NOMO-1 treated with DMSO at 0.1 percent for 48 hours (cell line): ENCODE results near the gene HENMT1.
"Not testable (repeated sequence)": the region's sequence is repeated elsewhere in the genome, so short reads cannot be mapped to it uniquely, and the experiment has no call there.

Experiments
- DNase-seq: peaks from one replicate; lab custom pipeline; 2025; ENCODE audit not compliant: unreplicated experiment; lab: John Stamatoyannopoulos, UW

HENMT1 gene

DNA sequence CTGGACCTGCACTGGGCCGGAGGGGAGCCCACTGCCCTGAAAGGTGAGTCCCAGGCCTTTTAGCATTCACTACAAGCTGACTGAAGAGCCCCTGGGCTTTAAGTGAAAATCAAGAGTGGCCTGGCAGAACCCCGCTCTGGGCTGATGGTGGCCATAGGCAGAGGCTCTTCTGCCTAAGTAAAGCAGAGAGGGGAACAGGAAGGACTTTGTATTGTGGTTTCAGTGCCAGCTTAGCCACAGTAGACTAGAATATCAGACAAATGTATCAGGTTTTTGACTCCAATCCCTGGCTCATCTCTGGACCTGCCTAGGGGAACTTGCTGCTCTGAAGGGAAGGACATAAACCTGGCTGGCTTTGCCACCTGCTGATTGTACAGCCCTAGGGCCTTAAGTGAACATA is 10.2 kb upstream of the HENMT1 start:
- no peak for DNase-seq

DNA sequence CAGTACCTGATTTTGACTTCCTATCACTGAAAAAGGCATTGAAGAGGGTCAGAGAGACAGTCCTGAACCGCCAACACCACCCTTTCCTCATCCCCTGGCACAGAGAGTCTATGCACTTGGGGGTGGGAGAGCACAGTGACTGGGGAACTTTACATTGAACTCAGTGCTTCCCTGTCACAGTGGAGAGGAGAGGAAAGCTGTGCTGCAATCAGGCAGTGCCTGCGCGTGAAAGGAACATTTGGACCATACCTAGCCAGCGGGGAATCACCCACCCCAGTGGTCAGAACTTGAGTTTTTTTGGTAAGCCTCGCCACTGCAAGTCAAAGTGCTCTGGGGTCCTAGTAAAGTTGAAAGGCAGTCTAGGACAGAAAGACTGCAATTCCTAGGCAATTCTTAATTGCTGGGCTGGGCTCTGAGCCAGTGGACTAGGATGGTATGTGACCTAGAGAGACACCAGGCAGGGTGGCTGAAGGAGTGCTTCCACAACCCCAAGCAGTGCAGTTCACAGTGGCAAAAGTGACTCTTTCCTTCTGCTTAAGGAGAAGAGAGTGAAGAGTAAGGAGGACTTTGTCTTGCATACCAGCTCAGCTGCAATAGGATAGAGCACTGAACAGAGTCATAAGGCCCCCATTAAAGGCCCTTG is 9.4 kb upstream of the HENMT1 start:
- DNase-seq: no peak

DNA sequence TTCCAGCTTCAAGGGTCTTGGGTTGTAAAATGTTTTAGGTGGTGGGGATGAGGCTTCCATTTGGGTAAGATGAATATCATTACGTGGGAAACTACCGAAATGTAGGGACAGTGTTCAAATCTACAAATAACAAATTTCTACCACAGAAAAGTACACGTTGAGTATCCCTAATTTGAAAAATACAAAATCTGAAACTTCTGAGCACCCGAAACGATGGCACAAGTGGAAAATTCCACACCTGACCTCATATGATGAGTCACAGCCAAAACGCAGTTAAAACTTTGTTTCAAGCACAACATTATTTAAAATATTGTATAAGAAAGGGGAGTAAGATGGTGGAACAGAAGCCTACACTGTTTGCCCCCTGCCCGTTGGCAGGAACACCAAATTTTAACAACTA is 8.8 kb upstream of the HENMT1 start:
- no peak for DNase-seq

DNA sequence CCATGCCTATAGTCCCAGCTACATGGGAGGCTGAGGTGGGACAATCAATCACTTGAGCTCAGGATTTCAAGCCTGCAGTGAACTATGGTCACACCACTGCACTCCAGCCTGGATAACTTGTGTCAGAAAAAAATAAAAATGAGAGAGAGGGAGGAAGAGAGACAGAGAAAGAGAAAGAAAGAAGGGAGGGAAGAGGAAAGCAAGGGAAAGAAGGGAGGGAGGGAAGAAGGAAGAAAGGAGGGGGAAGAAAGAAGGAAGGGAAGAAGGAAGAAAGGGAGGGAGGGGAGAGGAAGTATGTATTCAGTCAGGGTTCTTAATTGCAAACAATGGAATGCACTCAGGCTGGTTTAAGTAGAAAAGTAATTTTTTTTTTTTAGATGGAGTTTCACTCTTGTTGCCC is 7.9 kb upstream of the HENMT1 start:
- no peak for DNase-seq

DNA sequence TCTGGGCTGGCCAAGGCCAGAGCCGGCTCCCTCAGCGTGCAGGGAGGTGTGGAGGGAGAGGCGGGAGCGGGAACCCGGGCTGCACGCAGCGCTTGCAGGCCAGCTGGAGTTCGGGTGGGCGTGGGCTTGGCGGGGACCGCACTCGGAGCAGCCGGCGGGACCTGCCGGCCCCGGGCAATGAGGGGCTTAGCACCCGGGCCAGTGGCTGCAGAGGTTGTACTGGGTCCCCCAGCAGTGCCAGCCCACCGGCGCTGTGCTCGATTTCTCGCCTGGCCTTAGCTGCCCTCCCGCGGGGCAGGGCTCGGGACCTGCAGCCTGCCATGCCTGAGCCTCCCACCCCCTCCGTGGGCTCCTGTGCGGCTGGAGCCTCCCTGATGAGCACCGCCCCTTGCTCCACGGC is 6.5 kb upstream of the HENMT1 start:
- not testable (repeated sequence) for DNase-seq

DNA sequence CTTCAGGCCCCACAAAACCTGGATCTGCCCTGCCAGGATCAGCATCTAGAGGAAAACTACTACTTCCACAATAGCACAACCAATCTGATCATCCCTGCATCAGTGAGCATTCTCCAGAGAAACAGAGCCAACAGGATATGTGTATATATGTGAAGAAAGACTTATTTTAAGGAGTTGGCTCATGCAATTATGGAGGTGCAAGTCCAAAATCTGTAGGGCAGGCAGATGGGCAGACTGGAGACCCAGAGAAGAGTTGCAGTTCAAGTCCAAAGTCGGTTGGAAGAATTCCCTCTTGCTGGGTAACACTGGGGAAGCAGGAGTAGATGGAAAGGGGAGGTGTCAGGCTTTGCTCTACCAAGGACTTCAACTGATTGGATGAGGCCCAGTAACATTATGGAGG is 4.9 kb upstream of the HENMT1 start:
- no peak for DNase-seq

DNA sequence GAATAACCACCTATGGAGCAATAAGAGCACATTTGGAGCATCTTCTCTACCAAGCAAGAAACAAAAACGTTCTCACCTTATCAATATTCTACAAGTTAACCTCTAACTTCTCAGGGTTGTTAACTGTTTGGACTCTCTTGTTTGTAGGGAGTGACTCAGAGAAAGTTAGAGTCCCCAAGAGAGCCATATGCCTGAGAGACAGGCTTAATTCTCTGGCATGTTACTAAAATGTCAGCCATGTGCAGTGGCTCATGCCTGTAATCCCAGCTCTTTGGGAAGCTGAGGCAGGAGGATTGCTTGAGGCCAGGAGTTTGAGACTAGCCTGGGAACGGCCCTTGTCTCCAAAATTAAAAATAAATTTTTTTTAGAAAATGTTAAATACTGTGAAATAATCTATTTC is 4.2 kb upstream of the HENMT1 start:
- DNase-seq: no peak

DNA sequence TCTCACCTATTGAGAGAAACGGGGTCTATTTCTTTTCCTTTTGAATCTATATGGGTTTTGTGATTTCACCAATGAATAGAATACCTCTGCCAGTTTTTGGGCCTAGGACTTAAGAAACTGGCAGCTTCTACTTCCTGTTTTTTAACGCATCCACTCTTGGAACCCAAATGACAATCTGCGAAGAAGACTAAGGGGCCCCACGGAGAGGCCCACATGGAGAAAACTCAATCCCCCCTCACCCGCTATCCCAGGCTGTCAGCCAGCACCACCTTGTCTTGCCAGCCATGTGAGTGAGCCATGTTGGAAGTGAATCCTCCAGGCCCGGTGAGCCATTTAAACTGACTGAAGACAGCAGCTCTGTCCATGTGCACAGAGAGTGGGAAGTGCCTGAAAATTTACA is 3.6 kb upstream of the HENMT1 start:
- DNase-seq: peak; percentile 63

DNA sequence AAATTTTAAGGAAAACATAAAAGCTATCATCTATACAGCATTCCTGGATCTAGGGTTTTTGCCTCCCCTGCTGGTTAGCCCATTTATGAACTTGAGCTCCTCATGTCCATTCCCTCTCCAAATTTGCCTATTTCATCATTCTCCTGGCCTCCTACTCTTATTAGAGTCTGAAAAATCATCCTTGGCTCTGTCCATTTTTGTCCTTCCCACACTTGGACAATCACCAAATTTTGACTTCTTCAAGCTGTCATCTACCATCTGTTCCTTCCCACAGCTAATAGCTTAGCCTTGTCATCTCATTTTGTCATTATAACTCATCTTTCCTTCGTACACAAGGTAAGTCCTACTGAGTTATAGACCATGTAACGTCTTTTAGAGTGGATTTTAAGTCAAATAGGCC is 2.2 kb upstream of the HENMT1 start:
- no peak for DNase-seq

DNA sequence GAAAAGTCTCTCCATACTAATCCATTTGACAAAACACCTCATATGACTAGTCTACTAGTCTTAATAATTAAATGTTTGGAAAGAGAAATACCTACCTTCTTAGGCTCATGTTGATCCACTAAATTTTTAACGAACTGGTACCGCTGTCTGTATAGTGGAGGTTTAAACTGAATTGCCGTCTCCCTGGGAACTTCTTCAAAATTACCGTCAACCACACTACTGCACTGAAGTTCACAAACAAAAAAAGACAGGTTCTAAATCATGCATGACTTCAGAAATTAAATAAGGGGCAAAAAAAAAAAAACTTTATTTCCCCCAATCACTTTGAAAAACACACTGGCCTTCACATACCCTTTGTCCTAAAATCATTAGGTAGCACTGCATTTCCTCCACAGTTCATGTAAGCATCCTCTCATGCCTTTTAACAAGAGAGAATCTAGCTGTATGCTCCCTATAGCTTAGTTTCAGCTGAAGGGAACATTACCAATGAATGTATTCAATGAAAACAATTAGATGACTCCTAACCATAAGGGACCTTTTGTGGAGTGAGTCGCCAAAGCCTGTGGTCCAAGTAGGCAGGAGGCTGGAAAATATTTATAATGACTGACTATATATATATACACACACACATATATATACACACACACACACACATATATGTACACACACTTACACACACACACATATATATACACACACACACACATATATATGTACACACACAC is 3.4 kb downstream of the HENMT1 start:
- no peak for DNase-seq

DNA sequence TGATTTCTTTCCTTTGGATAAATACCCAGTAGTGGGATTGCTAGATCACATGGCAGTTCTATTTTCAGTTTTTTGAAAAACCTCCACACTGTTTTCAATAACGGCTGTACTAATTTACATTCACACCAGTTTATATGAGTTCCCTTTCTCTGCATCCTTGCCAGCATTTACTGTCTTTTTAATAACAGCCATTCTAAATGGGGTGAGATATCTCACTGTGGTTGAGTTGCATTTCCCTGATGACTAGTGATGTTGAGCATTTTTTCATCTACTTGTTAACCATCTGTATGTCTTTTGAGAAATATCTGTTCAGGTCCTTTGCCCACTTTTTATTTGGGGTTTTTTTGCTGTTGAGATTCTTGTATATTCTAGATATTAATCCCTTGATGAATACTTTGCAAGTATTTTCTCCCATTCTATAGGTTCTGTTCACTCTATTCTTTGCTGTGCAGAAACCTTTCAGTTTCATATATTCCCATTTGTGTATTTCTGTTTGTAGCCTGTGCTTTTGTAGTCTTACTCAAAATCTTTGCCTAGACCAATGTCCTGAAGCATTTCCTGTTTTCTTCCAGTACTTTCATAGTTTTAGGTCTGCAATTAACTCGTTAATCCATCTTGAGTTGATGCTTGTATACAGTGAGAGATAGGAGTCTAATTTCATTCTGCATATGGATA is 7.3 kb downstream of the HENMT1 start:
- no peak for DNase-seq

DNA sequence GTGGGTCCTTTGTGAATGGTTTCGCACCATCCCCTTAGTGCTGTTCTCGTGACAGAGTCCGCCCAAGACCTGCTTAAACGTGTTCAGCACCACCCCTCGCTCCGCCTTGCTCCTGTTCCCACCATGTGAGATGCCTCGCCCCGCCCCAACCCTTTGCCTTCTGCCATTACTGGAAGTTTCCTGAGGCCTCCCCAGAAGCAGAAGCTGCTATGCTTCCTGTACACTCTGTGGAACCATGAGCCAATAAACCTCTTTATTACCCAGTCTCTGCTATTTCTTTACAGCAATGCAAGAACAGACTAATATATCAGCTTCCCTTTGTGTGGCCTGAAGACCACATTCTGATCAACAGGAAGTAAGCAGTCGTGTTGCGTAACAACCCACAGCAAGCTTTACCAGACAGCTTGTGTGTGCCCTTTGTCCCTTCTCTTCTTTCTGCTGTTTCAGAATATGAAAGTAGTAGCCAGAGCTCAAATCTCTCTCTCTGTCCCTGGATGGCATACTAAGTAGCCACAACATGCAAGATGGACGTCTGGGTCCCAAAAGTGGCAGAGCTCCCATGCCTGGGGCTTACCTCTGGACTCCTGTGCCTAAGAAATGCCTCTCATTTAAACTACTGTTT is 14.1 kb downstream of the HENMT1 start:
- DNase-seq: peak; percentile 99

DNA sequence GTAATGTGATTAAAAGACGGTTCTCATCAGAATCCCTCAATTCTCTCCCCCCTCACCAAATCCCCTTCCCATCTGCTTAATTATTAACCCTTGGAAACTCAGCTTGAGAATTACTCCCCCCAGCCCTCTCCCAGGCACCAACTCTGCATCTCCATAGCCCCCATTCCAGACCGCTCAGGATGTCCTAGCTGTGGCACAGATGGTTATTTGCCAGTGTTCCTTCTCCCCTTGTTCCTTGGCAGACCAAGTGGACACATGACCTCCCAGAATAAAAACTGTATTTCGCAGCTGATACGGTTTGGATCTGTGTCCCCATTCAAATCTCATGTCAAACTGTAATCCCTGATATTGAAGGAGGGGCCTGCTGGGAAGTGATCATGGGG is 14.6 kb downstream of the HENMT1 start:
- DNase-seq: no peak

DNA sequence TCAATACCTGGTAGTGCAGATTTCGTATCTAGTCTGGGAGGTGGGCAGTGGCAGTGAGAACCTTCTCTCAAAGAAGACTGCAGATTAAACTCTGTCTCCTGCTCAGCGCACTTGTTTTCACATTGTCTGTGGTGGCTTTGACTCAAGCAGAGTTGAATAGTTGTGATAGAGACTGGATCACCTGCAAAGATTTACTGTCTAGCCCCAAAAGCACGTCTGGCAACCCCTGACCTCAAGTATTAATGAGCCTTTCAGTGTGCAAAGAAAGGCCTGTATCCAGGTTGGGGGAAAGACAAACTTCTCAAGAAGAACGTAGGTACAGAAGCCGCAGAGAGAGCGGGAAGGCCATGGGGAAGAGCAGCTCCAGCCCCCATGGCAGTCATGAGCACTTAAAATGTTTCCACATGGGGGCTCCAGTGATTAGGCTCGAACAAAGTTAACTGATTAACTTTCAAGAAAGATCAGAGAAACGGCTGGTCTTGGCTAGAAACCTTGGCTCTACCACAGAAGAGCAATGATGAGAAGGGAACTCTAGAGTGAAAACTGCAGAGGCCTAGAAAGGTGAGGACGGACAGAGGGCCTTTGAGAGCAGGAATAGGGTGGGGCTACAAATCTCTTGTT is 15.2 kb downstream of the HENMT1 start:
- DNase-seq: peak; percentile 23

DNA sequence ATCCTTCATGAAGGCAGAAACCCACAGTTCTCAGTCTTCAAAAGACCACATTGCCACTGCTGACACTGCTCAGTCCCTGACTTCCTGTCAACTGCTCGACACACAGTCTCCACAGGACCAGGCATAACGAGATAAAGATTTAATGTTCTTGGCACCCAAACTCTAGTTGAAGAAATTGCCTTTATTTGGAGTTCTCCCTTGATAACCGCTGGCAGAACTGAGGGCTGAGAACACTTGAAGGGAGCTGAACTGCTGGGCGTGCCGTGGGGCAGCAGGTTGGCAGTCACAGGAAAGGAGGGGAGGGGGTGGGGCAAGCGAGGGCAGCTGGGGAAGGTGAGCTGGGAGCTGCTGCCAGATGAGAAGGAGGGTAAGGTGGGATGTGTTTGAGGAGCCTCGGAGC is 15.9 kb downstream of the HENMT1 start:
- no peak for DNase-seq

DNA sequence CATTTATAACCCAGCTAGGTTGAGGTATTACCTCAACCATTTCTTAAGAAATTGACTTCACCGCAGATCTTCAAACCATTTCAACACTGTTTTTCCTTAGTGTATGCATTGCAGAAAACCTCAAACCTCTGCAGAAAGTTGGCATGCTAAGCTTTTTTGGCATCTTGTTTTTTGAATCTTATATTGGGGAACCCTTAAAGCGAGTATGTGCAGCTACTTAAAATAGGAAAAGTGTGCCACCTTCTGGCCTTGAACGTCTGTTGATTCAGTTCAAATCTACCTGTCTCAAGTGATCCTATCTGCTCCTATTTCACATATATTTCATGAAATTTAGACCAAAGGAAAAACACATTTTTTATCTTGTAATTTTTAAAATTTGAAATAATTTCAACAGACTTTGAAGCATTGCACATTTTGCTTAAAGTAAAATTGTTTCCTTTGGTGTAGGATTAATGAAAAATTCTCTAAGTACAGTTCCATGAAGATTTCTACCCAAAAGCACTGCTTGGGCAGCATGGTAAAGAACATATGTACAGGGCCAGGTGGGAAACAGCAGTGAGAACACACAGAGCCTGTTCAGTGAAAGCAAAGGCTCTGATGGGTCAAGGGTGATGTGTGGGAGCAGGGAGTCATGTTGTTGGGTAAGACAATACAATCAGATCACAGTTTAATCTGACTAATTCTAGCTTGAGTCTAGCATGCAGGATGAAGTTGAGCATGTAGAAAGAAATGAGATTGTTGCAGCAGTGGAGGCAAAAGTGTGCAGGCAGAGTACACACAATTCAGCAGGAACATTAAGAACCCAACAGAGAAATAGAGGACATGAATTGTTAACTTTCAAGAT is 17.2 kb downstream of the HENMT1 start:
- DNase-seq: peak; percentile 82

DNA sequence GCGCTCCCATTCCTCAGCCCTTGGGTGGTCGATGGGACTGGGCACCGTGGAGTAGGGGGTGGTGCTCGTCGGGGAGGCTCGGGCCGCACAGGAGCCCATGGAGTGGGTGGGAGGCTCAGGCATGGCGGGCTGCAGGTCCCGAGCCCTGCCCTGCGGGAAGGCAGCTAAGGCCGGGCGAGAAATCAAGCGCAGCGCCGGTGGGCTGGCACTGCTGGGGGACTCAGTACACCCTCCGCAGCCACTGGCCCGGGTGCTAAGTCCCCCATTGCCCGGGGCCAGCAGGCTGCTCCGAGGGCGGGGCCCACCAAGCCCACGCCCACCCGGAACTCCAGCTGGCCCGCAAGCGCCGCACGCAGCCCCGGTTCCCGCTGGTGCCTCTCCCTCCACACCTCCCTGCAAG is 20.0 kb downstream of the HENMT1 start:
- not testable (repeated sequence) for DNase-seq

DNA sequence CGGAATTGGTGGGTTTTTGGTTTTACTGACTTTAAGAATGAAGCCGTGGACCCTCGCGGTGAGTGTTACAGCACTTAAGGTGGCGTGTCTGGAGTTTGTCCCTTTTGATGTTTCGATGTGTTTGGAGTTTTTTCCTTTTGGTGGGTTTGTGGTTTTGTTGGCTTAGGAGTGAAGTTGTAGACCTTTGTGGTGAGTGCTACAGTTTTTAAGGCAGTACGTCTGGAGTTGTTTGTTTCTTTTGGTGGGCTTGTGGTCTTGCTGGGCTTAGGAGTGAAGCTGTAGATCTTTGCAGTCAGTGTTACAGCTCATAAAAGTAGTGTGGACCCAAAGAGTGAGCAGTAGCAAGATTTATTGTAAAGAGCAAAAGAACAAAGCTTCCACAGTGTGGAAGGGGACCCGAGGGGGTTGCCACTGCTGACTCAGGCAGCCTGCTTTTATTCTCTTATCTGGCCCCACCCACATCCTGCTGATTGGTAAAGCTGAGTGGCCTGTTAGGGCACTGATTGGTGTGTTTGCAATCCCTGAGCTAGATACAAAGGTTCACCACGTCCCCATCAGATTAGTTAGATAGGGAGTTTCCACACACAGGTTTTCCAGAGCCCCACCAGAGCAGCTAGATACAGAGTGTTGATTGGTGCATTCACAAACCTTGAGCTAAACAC is 20.9 kb downstream of the HENMT1 start:
- DNase-seq: no peak

DNA sequence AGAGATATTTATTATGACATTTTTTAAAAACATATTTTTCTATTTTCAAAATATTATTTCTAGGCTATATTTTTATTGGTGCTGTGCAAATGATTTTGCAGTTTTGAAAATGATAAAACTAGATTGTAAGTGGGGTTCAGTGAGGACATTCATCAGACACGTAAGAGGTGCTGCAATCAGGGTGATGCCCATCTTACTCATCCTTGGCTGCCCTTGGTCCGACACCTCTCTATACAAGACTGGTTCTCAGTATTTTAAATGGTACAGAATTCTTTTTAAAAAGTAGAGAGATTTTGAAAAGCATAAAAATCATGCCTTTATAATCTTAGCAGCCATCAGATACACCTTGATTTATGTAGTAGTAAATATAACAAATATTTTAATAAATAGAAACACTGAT is 24.0 kb downstream of the HENMT1 start:
- no peak for DNase-seq

DNA sequence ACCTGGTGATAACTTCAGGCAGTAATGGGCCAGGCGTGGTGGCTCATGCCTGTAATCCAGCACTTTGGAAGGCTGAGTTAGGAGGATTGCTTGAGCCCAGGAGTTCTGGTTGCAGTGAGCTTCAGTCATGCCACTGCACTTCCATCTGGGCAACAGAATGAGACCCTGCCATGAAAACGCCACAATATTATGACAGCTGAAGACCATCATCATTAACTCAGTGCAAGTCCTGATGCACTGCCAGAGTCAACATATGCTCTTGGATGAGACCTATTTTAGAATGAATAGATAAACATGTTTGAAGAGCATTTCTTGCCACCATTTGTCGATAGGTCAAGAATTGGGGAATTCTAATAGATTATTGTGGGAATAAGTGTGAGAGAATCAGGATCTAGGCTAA is 26.4 kb downstream of the HENMT1 start:
- DNase-seq: no peak
